Endothelial cell of hepatic sinusoid (primary cell): ENCODE results near the gene RIT2.
"Not testable (repeated sequence)": the region's sequence is repeated elsewhere in the genome, so short reads cannot be mapped to it uniquely, and the experiment has no call there.

Experiments used
- in situ Hi-C: cut with HindIII; loops from 2 replicates; pipeline ENCODE4 v1.10.0; 2017; ENCODE audit warnings: low sequenced_read_pairs

Gene RIT2

GRCh38 chr18:42778445-42779042 is 336.9 kb downstream of the RIT2 start:
- in situ Hi-C loops = no loop called here

- in situ Hi-C loops = no loop called here
Observed at GRCh38 chr18:42778024-42778423, 337.5 kb downstream of the RIT2 start.

GRCh38 chr18:42773870-42774269 is 341.6 kb downstream of the RIT2 start:
- in situ Hi-C loops = no loop called here

GRCh38 chr18:42771936-42772335 is 343.5 kb downstream of the RIT2 start:
- in situ Hi-C loops = no loop called here

- in situ Hi-C loops = no loop called here
Observed at GRCh38 chr18:42765302-42765701, 350.2 kb downstream of the RIT2 start.

GRCh38 chr18:42760290-42760689 is 355.2 kb downstream of the RIT2 start:
- in situ Hi-C loops = no loop called here

- in situ Hi-C loops = no loop called here
Observed at GRCh38 chr18:42758852-42759251, 356.6 kb downstream of the RIT2 start.

- in situ Hi-C loops = no loop called here
Observed at GRCh38 chr18:42756214-42756613, 359.3 kb downstream of the RIT2 start.

GRCh38 chr18:42752916-42753315 is 362.6 kb downstream of the RIT2 start:
- in situ Hi-C loops = no loop called here

- in situ Hi-C loops = no loop called here
Observed at GRCh38 chr18:42746794-42747193, 368.7 kb downstream of the RIT2 start.

GRCh38 chr18:42745931-42746330 is 369.6 kb downstream of the RIT2 start:
- in situ Hi-C loops = no loop called here

GRCh38 chr18:42745171-42745570 is 370.3 kb downstream of the RIT2 start:
- in situ Hi-C loops = no loop called here

- in situ Hi-C loops = no loop called here
Observed at GRCh38 chr18:42743373-42744138, 371.9 kb downstream of the RIT2 start.

GRCh38 chr18:42742969-42743368 is 372.5 kb downstream of the RIT2 start:
- in situ Hi-C loops = no loop called here

GRCh38 chr18:42742474-42742873 is 373.0 kb downstream of the RIT2 start:
- in situ Hi-C loops = no loop called here

- in situ Hi-C loops = not testable (repeated sequence)
Observed at GRCh38 chr18:42741805-42742347, 373.6 kb downstream of the RIT2 start.

GRCh38 chr18:42741299-42741698 is 374.2 kb downstream of the RIT2 start:
- in situ Hi-C loops = not testable (repeated sequence)

- in situ Hi-C loops = no loop called here
Observed at GRCh38 chr18:42736074-42736473, 379.4 kb downstream of the RIT2 start.

GRCh38 chr18:42734520-42734919 is 381.0 kb downstream of the RIT2 start:
- in situ Hi-C loops = no loop called here

- in situ Hi-C loops = no loop called here
Observed at GRCh38 chr18:42730272-42730671, 385.2 kb downstream of the RIT2 start.

- in situ Hi-C loops = no loop called here
Observed at GRCh38 chr18:42719221-42719620, 396.3 kb downstream of the RIT2 start.

GRCh38 chr18:42712065-42712464 is 403.4 kb downstream of the RIT2 start:
- in situ Hi-C loops = no loop called here
